K562 treated with DMSO at 1 percent for 4 hours (cell line): ENCODE data around the gene CD22. TPM values are rescaled to one million over a fixed set of nuclear protein-coding genes. Genes with fewer than 3 reads are reported as not detected.

Experiments used
- total RNA-seq: library from RNA; unstranded; fragments of 300-600 nt; gene quantifications from 2 replicates; pipeline ENCODE4 v1.2.3, GENCODE V29; 2022; ENCODE audit not compliant: insufficient read depth

Gene CD22
- total RNA-seq: 5.8 and 9.1 TPM in 2 replicates

DNA sequence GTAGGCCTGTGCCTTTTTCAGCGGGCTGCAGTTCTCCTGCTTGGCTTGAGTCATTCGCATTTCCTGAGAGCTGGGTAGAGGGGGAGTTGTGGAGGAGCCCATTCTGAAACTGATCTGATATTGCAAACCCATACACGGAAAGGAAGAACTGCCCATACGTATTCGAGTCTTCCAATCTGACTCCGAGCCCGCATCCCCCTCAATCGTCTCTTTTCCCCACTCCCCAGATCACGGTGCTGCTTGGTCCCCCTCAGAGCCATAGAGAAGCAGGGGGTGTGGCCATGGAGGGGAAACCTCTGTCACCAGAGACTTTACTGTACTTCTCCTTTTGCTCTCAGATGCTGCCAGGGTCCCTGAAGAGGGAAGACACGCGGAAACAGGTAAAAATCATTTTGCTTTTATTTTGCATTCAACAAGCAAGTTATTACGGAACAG, at the start of gene CD22:
Gene CD22 (plus strand): TSS at position 337 of the 435 bp plus-strand sequence. CDS start 2,854 bp downstream, outside the sequence.

DNA sequence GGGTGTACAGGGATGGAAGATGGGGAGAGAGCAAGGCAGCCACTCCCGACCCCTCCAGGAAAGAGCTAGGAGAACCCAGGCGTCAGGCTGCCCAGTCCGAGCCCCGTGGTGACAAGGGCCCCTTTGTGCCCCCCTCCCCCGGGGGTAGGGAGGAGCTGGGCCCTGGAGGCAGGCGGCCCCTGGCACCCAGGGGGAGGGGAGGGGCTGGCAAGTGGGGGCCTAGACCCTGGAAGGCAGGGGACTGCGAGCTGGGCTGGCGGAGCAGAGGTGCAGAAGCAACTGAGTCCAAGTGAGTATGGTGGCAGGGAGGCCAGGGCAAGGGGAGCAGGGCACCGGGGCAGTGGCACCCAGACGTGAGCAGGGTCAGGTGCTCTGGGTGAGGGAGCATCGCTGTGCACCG, 37.1 kb upstream of the CD22 start, which contains the start of gene MAG:
Gene MAG (plus strand): TSS at position 246 of the 400 bp plus-strand sequence. CDS start 3,248 bp downstream, outside the sequence.

DNA sequence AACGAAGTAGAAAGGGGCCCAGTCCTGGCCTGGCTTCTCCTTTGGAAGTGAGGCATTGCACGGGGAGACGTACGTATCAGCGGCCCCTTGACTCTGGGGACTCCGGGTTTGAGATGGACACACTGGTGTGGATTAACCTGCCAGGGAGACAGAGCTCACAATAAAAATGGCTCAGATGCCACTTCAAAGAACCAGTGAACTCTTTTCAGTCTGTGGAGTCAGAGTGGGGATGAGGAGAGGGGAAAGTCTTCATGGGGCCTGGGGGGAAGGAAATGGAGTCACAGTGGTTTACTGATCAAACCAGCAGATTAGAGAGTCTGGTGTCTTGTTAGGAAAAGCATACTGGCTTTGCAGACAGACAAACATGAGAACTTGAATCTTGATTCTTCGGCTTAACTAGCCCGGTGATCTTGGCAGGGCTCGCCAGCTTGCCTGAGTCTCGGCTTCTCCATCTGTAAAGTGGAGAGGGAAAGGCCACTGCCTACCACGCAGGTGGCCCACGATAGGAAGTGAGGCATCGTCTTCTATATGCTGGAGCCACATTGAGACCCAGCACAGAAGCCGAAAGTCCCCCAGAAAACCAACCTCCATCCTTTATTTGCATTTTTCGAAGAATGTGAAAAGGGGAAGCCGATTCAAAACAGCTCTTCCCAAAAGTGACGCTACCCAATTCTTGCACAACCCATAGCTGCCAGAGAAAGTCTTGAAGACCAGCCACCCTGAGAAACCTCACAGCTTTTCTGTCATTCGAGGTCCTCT, 18.4 kb downstream of the CD22 start, which contains the start of gene FFAR1:
Gene FFAR1 (plus strand): TSS at position 732 of the 759 bp plus-strand sequence. CDS start 3,650 bp downstream, outside the sequence.

DNA sequence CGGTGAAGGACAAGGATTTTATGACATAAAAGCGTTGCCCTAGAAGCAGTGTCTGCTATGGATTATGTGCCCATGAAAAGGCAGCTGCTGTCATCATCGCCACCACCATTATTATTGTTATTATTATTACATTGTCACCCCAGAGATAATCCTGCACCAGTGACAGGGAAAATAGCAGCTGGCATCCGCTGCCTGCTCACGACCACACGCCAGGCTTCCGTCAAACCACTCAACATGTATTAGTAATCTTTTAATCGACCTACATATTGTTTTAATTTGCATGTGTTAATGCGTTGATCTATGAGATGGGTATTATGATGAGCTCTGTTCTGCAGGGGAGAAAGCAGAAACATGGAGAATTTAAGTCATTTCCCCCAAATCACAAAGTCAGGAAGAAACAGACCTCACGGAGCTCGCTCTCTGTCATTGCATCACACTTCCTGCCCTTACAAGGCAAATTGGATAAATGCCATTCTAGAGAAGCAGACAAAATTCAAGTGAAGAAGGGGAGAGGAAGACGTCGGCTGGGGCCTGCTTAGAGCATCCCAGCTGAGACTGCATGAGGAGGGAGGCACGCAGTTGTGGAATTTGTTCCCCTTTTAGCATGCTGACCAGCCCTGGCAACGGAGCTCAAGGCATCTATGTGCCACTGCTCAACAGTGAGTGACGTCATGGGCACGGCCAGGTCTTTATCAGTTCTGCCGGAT, 29.0 kb downstream of the CD22 start, which contains the start of gene FFAR3:
Gene FFAR3 (plus strand): TSS at position 594 of the 707 bp plus-strand sequence. CDS start 431 bp downstream, outside the sequence.

DNA sequence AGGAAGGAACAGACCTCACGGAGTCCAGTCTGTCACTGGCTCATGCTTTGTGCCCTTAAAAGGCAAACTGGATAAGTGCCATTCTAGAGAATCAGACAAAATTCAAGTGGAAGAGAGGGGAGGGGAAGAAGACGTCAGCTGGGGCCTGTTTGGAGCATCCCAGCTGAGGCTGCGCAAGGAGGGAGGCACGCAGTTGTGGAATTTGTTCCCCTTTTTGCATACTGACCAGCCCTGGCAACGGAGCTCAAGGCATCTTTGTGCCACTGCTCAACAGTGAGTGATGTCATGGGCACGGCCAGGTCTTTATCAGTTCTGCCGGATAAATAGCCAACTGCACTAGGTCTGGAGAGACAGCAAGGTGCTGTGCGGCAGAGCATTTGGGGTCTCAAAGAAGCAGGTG, 41.7 kb downstream of the CD22 start, which contains the start of gene GPR42:
Gene GPR42 (plus strand): TSS at position 347 of the 400 bp plus-strand sequence. CDS start 292 bp downstream, outside the sequence.

Other genes starting within 250 kb of the CD22 start
- gene FXYD3, start 213.4 kb upstream of the CD22 start, total RNA-seq: not detected in 2 replicates
- gene LGI4, start 194.1 kb upstream of the CD22 start, total RNA-seq: 0.47 and 2.3 TPM in 2 replicates
- gene FXYD1, start 190.4 kb upstream of the CD22 start, total RNA-seq: not detected in 2 replicates
- 2.7 TPM in 1 of 2 replicates, not detected in the other for gene FXYD7, start 185.9 kb upstream of the CD22 start, total RNA-seq
- gene FXYD5, start 174.5 kb upstream of the CD22 start, total RNA-seq: 333 and 372 TPM in 2 replicates
- gene FAM187B, start 100.4 kb upstream of the CD22 start, total RNA-seq: not detected in 2 replicates
- gene LSR, start 80.2 kb upstream of the CD22 start, total RNA-seq: 53.8 and 59.3 TPM in 2 replicates
- gene USF2, start 60.2 kb upstream of the CD22 start, total RNA-seq: 172 and 187 TPM in 2 replicates
- 3.5 and 5.3 TPM in 2 replicates for gene HAMP, start 46.7 kb upstream of the CD22 start, total RNA-seq
- gene MAG, start 37.0 kb upstream of the CD22 start, total RNA-seq: 0.54 and 1.9 TPM in 2 replicates
- not detected in 2 replicates for gene FFAR1, start 18.7 kb downstream of the CD22 start, total RNA-seq
- gene FFAR3, start 29.3 kb downstream of the CD22 start, total RNA-seq: not detected in 2 replicates
- gene GPR42, start 41.9 kb downstream of the CD22 start, total RNA-seq: not detected in 2 replicates
- gene FFAR2, start 119.1 kb downstream of the CD22 start, total RNA-seq: not detected in 2 replicates
- gene KRTDAP, start 161.3 kb downstream of the CD22 start, total RNA-seq: not detected in 2 replicates
- not detected in 2 replicates for gene DMKN, start 184.5 kb downstream of the CD22 start, total RNA-seq
- not detected in 2 replicates for gene SBSN, start 199.1 kb downstream of the CD22 start, total RNA-seq
- not detected in 2 replicates for gene GAPDHS, start 204.3 kb downstream of the CD22 start, total RNA-seq
- 120 and 136 TPM in 2 replicates for gene TMEM147, start 216.4 kb downstream of the CD22 start, total RNA-seq
- not detected in 2 replicates for gene ATP4A, start 234.5 kb downstream of the CD22 start, total RNA-seq